ENCODE results near the gene CRYGN.

- TF ChIP-seq CTCF (IDR thresholded peaks at IDR 0.05; ENCODE audit: low read depth, low read length, missing input control) (no peak), ATF3 (IDR thresholded peaks at IDR 0.05) (no peak), REST (IDR thresholded peaks at IDR 0.05) (no peak), JUND (IDR thresholded peaks at IDR 0.05) (no peak), FOXA1 (IDR thresholded peaks at IDR 0.05) (no peak), EGR1 (IDR thresholded peaks at IDR 0.05; ENCODE audit: low read depth in 2 of 2) (no peak), TAF1 (conservative IDR thresholded peaks at IDR 0.05) (no peak), SP1 (IDR thresholded peaks at IDR 0.05) (no peak), YY1 (IDR thresholded peaks at IDR 0.05) (no peak), FOXA2 (IDR thresholded peaks at IDR 0.05) (no peak), HNF4G (IDR thresholded peaks at IDR 0.05) (no peak), GABPA (IDR thresholded peaks at IDR 0.05 in 1 of 2, conservative IDR thresholded peaks at IDR 0.05 in 1 of 2) (no peak), RXRA (IDR thresholded peaks at IDR 0.05) (no peak)
Measured at GRCh38 chr7:151406886-151407583, 32.9 kb downstream of the CRYGN start.

Data from liver (tissue), 3 donors.